Measurements from ENCODE around the gene TRMT11.
"Not testable (repeated sequence)": the region's sequence is repeated elsewhere in the genome, so short reads cannot be mapped to it uniquely, and the experiment has no call there.

Gene TRMT11

DNA sequence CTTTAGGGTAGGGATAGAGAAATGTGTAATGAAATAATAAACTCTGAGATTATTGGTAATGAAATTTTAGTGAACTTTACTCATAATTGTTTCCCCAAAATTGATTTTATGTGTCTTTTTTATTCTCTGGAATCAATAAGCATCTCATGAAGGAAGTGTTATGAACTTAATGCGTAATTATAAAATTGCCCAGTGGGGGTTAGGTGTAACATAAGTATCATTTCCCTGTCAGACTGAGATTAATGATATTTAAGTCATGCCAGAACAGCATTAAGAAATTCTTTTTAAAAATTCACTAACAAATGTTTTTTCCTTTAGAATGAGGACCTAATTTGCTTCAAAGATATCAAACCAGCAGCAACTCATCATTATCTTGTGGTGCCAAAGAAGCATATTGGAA lies 19.8 kb upstream of the TRMT11 start:
- DNase-seq (ENCODE audit: insufficient read length, low spot score) (no peak), FAIRE-seq (no peak)
- no peak for TF ChIP-seq POLR2A (IDR thresholded peaks at IDR 0.05; ENCODE audit: low read depth, low read length)

DNA sequence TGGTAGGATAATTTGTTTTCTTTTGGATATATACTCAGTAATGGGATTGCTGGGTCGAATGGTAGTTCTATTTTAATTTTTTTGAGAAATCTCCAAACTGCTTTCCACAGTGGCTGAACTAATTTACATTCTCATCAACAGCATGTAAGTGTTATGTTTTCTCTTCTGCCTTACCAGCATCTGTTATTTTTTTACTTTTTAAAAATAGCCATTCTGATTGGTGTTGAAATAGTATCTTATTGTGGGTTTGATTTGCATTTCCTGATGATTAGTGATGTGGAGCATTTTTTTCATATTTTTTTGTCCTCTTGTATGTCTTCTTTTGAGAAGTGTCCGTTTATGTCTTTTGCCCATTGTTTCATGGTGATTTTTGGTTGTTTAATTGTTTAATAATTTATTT lies 17.8 kb upstream of the TRMT11 start:
- DNase-seq (ENCODE audit: insufficient read length, low spot score) = no peak
- no peak for TF ChIP-seq POLR2A (IDR thresholded peaks at IDR 0.05; ENCODE audit: low read depth, low read length)
- FAIRE-seq = no peak

DNA sequence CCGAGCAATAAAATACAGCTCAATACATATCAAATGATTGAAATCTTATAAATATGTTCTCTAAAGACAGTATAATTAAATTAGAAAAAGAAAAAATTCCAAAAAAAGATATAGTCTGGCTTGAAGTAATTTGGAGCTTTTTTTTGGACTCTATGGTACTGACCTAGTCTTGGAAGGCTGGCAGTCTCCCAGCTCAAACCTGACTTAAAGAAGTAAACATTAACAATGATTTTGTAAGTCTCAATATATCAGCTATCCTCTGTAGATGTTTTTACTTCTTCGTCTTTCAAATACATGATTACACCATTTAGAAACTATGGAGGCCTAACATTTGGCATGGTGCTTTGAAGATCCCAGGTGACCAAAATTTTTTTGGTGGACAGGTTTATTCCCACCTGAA lies 15.6 kb upstream of the TRMT11 start:
- no peak for FAIRE-seq
- no peak for DNase-seq (ENCODE audit: insufficient read length, low spot score)
- no peak for TF ChIP-seq POLR2A (IDR thresholded peaks at IDR 0.05; ENCODE audit: low read depth, low read length)

DNA sequence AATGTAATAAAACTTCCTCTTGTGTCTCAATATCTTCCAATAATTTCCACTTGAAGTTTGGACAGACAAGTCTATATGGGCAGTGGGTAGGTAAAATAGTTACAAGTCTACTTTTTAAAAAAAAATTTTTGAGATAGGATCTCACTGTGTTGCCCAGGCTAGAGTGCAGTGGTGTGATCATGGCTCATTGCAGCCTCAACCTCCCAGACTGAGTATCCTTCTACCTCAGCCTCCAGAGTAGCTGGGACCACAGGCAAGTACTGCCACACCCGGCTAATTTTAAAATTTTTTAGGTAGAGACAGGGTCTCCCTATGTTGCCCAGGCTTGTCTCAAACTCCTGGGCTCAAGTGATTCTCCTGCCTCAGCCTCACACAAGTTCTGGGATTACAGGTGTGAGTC lies 13.9 kb upstream of the TRMT11 start:
- FAIRE-seq; DNase-seq (ENCODE audit: insufficient read length, low spot score): not testable (repeated sequence)

DNA sequence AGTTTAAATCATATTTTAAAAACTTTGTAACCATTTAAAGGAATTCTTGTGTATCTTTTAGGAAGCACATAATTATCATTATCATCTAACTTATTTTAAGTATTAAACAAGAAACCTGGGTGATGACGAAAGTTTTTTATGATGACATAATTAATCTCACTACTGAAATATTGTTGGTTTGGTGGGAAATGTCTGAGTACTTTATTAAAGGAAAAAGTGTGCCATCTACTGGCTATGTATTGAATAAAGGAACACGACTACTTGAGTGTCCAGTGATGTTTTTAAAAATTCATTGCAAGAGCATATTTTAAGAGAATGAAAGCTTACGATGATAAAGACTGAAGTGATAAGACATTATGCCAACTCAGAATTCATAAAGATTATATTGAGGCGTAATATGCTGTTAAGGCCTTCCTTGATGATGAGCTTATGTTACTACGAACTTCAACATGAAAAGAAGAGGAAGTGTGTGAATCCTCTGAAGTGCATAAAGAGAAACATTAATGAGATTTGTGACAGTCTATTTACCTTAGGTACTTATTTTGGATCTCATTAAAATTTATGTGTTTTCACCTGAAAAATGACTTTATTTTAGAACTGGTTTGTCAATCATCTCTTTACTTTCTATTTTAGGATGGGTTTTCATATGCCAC lies 12.0 kb upstream of the TRMT11 start:
- no peak for DNase-seq (ENCODE audit: insufficient read length, low spot score)
- no peak for TF ChIP-seq POLR2A (IDR thresholded peaks at IDR 0.05; ENCODE audit: low read depth, low read length)
- peak; percentile 43 for FAIRE-seq

DNA sequence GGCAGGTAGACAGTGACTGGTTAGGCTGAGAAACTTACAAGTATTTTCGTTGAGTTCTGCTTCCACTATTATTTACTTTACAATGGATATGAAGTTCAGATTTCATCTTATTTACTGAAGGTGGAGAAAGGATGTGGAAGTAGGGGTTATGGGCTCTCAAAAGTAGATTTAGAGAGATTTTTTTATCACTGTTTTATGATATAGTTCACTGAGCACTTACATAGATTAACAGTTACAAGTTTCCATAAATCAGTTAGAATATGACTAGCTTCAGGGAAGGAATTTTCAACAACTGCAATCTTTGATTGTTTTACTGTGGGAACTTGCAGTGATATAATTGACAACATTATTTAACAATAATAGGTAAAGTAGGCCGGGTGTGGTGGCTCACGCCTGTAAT lies 7.2 kb upstream of the TRMT11 start:
- no peak for TF ChIP-seq POLR2A (IDR thresholded peaks at IDR 0.05; ENCODE audit: low read depth, low read length)
- FAIRE-seq (no peak), DNase-seq (ENCODE audit: insufficient read length, low spot score) (no peak)

DNA sequence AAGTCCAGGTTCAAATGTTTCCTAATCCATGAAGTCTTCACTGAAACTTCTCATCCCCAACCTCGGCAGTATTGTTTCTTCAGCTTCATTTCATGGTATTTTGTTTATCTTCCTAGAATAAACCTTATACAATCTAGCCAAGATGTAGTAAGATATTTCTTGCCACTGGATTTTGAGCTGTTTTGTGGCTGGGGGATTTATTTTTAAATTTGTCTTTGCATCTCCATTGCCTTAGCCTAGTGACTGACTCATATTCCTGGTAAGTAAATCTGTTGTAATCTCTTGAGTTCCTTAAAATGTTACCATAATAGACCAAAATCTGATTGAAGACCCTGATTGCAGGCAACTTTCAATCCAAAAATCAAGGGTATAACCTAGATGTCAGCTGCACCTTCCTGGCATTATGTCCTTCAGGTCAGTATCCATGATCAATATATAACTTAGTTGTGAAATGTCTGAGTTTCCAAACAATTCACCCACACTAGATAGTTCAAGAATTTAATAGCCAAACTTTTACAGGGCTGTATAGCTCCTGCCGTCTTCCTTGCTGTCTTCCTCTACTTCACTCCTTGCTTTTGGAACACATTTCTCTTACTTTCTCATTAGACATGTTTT lies 4.7 kb upstream of the TRMT11 start:
- FAIRE-seq (no peak), DNase-seq (ENCODE audit: insufficient read length, low spot score) (no peak)
- no peak for TF ChIP-seq POLR2A (IDR thresholded peaks at IDR 0.05; ENCODE audit: low read depth, low read length)

DNA sequence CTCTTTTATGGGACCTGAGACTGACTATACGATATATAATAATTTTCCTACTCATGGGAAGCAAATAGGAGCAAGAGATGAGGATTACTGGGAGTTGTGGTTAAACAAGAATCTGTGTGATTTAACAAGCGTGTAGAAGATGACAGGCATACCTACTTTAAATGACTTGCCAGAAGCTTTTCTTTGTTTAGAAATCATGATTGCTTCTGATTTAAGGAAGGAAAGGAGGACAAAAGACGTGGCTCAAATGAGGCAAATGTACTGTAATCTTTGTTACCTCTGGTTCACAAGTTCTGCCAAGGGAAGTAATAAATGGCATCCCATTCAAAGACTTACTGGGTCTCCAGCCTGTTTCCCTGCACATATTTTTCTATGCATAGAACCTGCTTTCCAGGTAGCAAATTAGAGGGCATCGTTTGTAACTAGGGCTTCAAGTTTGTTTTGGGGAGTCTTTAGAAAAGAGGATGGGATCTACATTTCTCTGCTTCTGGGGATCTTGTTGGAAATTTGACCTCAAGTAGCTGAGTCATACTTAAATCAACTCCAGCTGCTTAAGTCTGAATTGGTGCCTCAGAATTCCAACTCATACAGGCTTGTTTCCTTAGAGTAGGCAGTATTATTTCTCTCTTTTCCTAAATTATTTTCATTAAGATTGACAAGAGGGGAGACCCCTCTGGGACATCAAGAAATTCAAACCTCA lies 2.9 kb upstream of the TRMT11 start:
- DNase-seq (ENCODE audit: insufficient read length, low spot score) (no peak), FAIRE-seq (peak; percentile 33)
- TF ChIP-seq POLR2A (IDR thresholded peaks at IDR 0.05; ENCODE audit: low read depth, low read length) = no peak

DNA sequence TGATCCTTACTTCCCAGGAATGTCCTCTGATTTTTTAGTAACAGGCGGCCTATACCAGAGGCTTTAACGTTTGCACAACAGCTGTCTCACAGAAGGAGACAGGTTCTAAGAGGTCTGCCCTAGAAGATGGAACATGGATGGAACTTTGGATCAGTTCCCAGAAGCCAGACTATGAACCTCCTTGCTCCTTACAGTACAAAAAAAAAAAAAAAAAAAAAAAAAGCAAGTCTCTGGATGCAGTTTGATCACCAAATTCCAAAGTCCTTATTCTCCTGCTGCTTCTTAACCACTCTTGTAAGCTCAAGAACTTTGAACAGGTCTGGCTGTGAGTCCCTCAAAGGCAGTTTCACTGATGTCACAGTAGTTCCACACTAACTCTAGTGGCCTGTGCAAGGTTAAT lies 2.0 kb upstream of the TRMT11 start:
- TF ChIP-seq POLR2A (IDR thresholded peaks at IDR 0.05; ENCODE audit: low read depth, low read length) = no peak
- DNase-seq (ENCODE audit: insufficient read length, low spot score) (no peak), FAIRE-seq (no peak)

DNA sequence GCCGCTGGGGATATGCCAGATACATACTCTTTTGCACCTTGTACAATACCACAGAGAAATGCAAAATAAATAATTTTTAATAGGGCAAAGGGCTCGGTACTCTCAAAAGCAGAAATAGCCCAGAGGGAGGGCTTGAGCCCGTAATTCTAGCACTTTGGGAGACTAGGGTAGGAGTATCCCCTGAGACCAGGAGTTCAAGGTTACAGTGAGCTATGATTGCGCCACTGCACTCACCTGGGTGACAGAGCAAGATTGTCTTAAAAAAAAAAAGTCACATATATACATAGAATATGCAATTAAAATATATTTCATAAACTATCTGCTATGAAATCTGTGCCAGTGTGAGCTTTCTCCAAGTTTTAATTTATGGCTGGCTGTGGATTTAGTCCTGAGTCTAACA lies 818 bp upstream of the TRMT11 start:
- FAIRE-seq = no peak
- no peak for TF ChIP-seq POLR2A (IDR thresholded peaks at IDR 0.05; ENCODE audit: low read depth, low read length)
- no peak for DNase-seq (ENCODE audit: insufficient read length, low spot score)

DNA sequence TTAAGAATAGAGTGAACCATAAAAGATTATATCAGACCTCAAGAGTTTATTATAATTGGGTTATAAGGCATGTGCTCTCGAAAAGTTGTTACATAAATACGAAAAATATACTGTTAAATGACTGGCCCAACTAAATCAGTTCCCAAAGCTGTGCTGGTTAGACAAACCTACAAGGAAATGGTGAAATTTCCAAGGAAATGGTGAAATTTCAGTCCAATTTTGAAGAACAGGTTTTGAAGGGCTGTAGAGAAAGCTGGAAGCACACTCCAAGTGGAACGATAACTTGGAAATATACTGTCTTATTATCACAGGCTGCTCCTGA lies 400 bp upstream of the TRMT11 start:
- no peak for DNase-seq (ENCODE audit: insufficient read length, low spot score)
- no peak for TF ChIP-seq POLR2A (IDR thresholded peaks at IDR 0.05; ENCODE audit: low read depth, low read length)
- FAIRE-seq = no peak

DNA sequence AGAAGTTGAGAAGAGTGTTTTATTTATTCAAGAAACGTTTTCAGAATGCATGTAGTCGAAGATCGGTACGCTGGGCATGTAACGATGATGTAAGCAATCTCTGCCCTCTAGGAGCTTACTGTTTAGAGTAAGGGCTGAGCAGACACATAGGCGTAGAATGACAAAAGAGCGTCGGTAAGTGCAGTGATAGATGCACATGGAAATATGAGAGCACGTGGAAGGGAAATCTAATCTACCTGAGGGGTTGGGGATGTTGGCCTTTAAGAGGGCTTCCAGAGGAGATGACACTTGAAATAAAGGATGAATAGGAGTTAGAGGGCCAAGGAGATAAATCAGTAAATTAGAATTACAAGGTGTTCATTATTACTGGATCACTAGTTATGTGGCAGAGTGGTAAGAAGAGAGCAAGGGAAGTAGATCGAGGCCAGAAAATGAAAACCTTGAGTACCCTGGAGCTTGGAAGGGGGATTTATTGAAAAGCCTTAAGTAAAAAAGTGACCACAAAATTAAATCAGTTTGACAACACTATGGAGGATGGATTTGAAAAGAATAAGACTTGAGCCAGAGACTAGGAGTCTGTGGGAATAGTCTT lies 782 bp downstream of the TRMT11 start:
- FAIRE-seq = no peak
- TF ChIP-seq POLR2A (IDR thresholded peaks at IDR 0.05; ENCODE audit: low read depth, low read length) = no peak
- no peak for DNase-seq (ENCODE audit: insufficient read length, low spot score)

DNA sequence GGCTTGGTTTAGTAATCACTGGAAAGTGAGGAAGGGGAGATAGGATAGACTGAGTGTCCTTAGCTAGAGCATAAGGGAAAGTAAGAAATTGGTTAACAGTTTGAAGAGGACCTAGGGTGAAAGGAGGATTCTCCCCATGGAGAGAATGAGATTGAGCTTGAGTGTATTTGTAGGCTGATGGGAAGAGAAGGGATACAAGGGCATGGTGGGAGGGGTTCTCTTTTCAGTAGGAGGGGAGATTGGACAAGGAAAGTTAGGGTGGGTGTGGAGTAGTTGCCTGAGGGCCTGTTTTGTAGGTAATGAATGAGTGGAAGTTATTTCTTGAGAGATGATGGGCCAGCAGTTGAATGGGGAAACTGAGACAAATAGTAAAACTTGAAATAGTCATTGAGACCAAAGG lies 1.9 kb downstream of the TRMT11 start:
- DNase-seq (ENCODE audit: insufficient read length, low spot score) = no peak
- no peak for TF ChIP-seq POLR2A (IDR thresholded peaks at IDR 0.05; ENCODE audit: low read depth, low read length)
- no peak for FAIRE-seq

DNA sequence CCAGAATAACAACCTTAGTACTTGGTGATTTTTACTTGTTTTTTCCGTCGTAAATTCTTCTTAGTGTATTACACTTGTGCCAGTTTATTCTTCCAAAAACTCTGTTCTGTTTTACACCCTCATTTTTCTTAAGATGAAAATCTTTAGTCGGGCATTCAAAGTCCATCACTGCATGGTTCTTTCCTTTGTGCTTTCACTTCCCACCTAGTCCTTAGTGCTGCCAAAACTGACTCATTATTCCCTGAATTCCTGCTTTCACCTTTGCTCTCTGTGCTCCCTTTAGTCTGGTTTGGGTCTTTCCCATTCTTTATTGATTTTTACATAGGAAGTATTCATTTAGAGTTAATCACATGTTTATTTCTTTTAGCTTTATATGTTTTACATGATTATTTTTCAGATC lies 3.3 kb downstream of the TRMT11 start:
- DNase-seq (ENCODE audit: insufficient read length, low spot score) (no peak), FAIRE-seq (no peak)
- no peak for TF ChIP-seq POLR2A (IDR thresholded peaks at IDR 0.05; ENCODE audit: low read depth, low read length)

DNA sequence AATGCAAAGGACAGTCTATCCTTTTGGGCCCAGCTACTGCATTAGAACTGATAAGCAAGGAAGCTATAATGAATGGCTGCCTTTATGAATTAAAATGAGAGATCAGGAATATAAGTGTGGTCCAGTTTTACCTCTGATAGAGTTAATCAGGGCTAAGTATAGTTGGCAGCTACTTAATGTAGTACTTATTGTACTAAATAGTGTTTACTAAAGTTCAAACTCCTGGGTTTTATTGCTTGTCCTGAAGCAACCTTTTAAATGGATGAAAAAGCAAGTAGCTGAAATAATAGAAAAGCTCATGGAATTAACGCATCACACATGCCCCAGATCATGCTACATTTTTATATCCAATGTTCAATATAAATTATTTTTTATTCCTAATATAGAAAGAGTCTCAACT lies 5.3 kb downstream of the TRMT11 start:
- DNase-seq (ENCODE audit: insufficient read length, low spot score) (no peak), FAIRE-seq (no peak)
- no peak for TF ChIP-seq POLR2A (IDR thresholded peaks at IDR 0.05; ENCODE audit: low read depth, low read length)
